ENCODE measurements around the gene GSG1L. TPM values are rescaled to one million over a fixed set of nuclear protein-coding genes. Genes with fewer than 3 reads are reported as not detected.

The GSG1L gene
- 1 to 10 TPM in 1 of 4 donors, under 1 TPM in 3; 0.63 to 1.9 (median 0.65) TPM for polyA plus RNA-seq (ENCODE audit: insufficient read length in 4 of 4)

- DNase-seq (ENCODE audit: low read depth in 4 of 4, low spot score in 3 of 4) = no peak
Measured at GRCh38 chr16:28063591-28064061, at the start of gene GSG1L. Gene GSG1L (minus strand): TSS chr16:28063714. CDS start chr16:28063424, 290 bp downstream.

DNA sequence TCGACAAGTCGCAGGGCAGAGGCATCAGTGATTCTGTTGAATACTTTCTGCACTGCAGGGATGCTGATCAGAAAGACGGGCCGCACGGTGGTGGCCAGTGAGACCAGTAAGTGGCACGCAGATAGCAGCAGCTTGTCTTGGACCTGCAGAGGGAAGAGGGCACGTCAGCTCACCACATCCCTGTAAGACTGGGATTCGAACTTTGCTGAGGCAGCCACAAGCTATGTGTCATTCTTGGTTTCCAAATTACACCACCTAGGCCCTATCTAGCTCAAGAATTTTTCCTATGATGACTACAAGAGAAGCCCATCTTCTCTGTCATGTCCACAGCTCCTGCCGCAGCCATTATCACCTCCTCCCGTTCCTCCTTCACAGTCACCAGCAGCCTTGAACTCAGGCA is 49.4 kb upstream of the GSG1L start:
- DNase-seq (ENCODE audit: low read depth in 4 of 4, low spot score in 3 of 4) = no peak

- no peak for DNase-seq (ENCODE audit: low read depth in 4 of 4, low spot score in 3 of 4)
Measured at GRCh38 chr16:28110977-28111376, 47.5 kb upstream of the GSG1L start.

DNA sequence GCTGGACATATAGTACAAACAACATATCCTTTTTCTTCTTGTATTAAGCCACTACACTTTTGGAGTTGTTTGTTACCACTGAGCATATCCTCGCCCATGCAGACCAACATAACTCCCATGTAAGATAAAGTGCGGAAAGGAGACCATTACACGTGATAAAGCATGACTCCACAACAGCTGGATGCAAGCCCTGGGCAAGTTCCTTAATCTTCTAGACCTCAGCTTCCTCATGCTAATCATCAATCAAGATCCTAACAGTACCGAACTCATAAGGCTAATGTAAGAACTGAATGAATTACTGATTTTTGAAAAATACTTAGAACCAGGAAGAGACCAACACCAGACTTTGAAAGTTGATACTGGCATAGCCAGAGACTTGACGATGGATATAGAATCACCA is 47.0 kb upstream of the GSG1L start:
- no peak for DNase-seq (ENCODE audit: low read depth in 4 of 4, low spot score in 3 of 4)

GRCh38 chr16:28110074-28110473 is 46.6 kb upstream of the GSG1L start:
- no peak for DNase-seq (ENCODE audit: low read depth in 4 of 4, low spot score in 3 of 4)

DNA sequence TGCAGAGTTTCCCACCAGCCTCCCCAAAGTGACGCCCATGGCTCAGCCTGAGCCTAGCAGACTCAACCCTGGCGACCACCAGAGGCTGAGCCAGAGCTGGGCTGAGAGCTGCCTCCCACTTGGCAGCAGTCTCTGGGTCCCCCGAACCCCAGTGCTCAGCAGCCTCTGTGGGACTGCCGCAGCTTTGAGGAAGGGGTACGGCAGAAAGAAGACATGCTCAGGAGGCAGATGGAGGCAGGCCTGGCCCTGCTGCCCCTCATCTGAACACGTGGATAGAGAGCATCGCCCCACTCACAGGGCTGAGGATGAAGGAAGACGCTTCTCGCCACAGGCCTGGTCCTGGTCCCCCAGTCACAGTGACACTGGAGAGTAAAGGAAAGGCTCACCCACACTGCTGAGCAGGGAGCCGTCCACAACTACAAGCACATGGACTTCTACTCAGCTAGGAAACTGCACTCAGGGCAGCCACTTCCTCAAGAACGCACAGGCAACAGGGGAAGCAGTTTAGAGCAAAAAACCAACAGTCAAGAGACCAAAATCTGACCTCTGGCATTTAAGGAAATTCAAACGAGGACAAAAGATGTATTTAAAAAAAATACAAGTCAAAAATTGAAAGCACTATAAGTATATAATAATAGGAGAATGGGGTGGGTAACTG is 45.2 kb upstream of the GSG1L start:
- DNase-seq (ENCODE audit: low read depth in 4 of 4, low spot score in 3 of 4) = no peak

DNA sequence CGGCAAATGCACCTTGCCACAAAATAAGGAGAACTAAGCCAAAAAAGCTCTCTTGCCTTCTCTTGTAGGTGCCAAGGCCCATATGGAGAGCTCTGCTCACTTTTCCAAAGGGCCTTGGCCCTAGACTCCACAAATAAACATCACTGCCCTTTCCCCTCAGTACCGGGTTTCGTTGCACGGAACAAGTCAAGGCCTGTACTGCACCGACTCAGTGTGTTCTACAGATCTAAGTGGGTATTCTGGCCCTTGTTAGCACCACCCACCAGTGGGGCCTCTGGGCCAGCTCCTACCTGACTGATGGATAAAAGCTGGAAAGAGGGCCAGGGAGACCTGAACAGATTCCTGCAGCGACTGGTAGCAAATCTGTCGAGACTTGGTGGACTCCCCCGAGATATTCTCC is 43.7 kb upstream of the GSG1L start:
- DNase-seq (ENCODE audit: low read depth in 4 of 4, low spot score in 3 of 4) = no peak

GRCh38 chr16:28106467-28107215 is 43.1 kb upstream of the GSG1L start:
- no peak for DNase-seq (ENCODE audit: low read depth in 4 of 4, low spot score in 3 of 4)

GRCh38 chr16:28105954-28106353 is 42.4 kb upstream of the GSG1L start:
- DNase-seq (ENCODE audit: low read depth in 4 of 4, low spot score in 3 of 4) = no peak

GRCh38 chr16:28105297-28105696 is 41.8 kb upstream of the GSG1L start:
- no peak for DNase-seq (ENCODE audit: low read depth in 4 of 4, low spot score in 3 of 4)

- DNase-seq (ENCODE audit: low read depth in 4 of 4, low spot score in 3 of 4) = no peak
Measured at GRCh38 chr16:28104404-28104803, 40.9 kb upstream of the GSG1L start.

GRCh38 chr16:28103516-28104170 is 40.1 kb upstream of the GSG1L start:
- no peak for DNase-seq (ENCODE audit: low read depth in 4 of 4, low spot score in 3 of 4)

GRCh38 chr16:28101533-28101890 is 38.0 kb upstream of the GSG1L start:
- DNase-seq (ENCODE audit: low read depth in 4 of 4, low spot score in 3 of 4) = no peak

GRCh38 chr16:28100810-28101532 is 37.5 kb upstream of the GSG1L start:
- DNase-seq (ENCODE audit: low read depth in 4 of 4, low spot score in 3 of 4) = no peak

- DNase-seq (ENCODE audit: low read depth in 4 of 4, low spot score in 3 of 4) = no peak
Measured at GRCh38 chr16:28098959-28099945, 35.7 kb upstream of the GSG1L start.

DNA sequence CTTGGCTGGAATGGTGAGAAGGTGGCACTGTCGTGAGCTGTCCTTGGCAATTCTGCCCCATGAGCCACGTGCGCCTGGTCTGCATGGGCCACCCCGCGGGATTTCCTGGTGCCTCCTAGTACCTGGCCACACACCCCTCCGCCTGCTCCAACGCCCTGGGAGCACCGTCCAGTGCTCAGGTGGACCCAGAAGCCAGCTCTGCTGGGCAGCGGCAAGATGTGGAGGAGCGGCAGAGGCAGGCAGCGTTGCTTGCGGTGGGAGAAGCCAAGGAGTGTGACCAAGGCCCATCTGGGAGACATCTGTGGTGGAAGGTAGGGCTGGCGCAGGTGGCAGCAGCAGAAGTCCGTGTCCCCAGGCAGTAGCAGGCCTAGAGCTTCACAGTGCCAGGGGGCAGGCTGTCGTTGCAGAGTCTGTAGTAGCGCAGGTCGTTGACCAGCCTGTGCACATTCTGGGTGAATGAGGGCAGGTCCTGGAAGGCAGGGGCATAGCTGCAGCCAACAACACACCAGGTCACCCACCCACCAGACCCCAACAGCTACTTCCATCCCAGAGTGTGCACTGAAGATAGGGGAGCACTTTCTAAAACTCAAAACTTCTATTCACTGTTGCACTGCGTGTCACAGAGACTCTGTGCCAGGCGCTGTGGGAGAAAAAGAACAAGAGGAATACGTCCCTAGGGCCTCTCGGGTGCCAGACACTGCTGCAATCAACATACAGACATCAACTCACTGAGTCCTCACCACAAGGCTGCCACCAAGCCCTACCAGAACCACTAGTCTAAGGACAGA is 34.9 kb upstream of the GSG1L start:
- DNase-seq (ENCODE audit: low read depth in 4 of 4, low spot score in 3 of 4) = no peak

GRCh38 chr16:28096983-28097899 is 33.7 kb upstream of the GSG1L start:
- no peak for DNase-seq (ENCODE audit: low read depth in 4 of 4, low spot score in 3 of 4)

- DNase-seq (ENCODE audit: low read depth in 4 of 4, low spot score in 3 of 4) = no peak
Measured at GRCh38 chr16:28093385-28093725, 29.8 kb upstream of the GSG1L start.

Measured in left renal pelvis (tissue), 4 donors.